Upper lobe of right lung (tissue), 1 donor: Measurements from ENCODE around the gene ANKS3. TPM values are rescaled to one million over a fixed set of nuclear protein-coding genes. Genes with fewer than 3 reads are reported as not detected.

Experiments used
- ATAC-seq: fragments of 200-7000 bp; cut with Tn5 transposase; one replicate; pipeline ENCODE4 v1.9.1; 2020; ENCODE audit warnings: mild to moderate bottlenecking, moderate library complexity
- DNase-seq: peaks from one replicate; pipeline ENCODE4 v3.0.0-alpha.2; 2020
- H3K27ac ChIP-seq: fragments of 200-600 bp; one replicate; pipeline ENCODE4 v1.8.0; 2022
- H3K27me3 ChIP-seq: fragments of 200-600 bp; one replicate; pipeline ENCODE4 v1.8.0; 2022; ENCODE audit warnings: mild to moderate bottlenecking
- H3K36me3 ChIP-seq: fragments of 200-600 bp; one replicate; pipeline ENCODE4 v1.8.0; 2022
- H3K4me1 ChIP-seq: fragments of 200-600 bp; one replicate; pipeline ENCODE4 v1.8.0; 2022
- H3K4me3 ChIP-seq: fragments of 200-600 bp; one replicate; pipeline ENCODE4 v1.8.0; 2022; ENCODE audit warnings: mild to moderate bottlenecking
- H3K9me3 ChIP-seq: fragments of 200-600 bp; one replicate; pipeline ENCODE4 v1.8.0; 2022
- CTCF ChIP-seq: fragments of 200-600 bp; IDR thresholded peaks from one replicate; pipeline ENCODE4 v1.8.0; 2022; ENCODE audit warnings: antibody characterized with exemption
- intact Hi-C: fragments of 100-400 bp; cut with DNase I; formaldehyde crosslinking; loops from one replicate; pipeline ENCODE4 v1.11.0; 2022
- total RNA-seq: library from RNA; stranded (reverse); fragmentation: NEBNext Ultra II Directional; extraction: Animal tissue kit (Norgen Biotek cat#: 25700); gene quantifications from one replicate; pipeline ENCODE4 v1.2.1, GENCODE V29; 2021
- donor health status: DM: no; HTN: yes; CAD: no; lungs with severe emphysema.

ANKS3 gene
- total RNA-seq, 1 donor from 2014 or later: 20.6 TPM

DNA sequence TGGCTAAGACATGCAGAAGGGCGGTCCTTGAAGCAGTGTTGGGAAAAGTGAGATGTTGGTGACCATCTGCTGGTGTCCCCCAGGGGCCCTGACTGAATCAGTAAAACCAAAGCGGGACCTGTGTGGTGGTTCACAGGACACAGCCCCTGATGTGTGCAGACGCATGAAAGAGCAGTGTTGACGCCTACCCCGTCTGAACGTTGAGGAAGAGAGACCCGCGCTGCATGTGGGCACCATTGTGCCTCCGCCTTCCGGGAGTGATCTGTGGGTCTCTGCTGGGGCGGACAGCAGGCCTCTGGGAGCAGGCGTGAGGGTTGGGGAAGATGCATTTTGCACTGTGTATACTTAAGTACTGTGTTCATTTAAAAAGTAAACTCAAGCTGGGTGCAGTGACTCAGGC is 77.8 kb downstream of the ANKS3 start:
- intact Hi-C loops: no loop called here
- Histone ChIP-seq H3K27me3 (no peaks in the 10 kb centered on the region), H3K9me3 (no peaks in the 10 kb centered on the region), H3K27ac (peak overlapping the region; percentile 77), H3K4me3 (no peak overlapping the region), H3K36me3 (peaks cover 75% of the 10 kb centered on the region), H3K4me1 (peaks cover 39% of the 10 kb centered on the region)
- no peak for ATAC-seq
- TF ChIP-seq CTCF: no peak
- DNase-seq: no peak

DNA sequence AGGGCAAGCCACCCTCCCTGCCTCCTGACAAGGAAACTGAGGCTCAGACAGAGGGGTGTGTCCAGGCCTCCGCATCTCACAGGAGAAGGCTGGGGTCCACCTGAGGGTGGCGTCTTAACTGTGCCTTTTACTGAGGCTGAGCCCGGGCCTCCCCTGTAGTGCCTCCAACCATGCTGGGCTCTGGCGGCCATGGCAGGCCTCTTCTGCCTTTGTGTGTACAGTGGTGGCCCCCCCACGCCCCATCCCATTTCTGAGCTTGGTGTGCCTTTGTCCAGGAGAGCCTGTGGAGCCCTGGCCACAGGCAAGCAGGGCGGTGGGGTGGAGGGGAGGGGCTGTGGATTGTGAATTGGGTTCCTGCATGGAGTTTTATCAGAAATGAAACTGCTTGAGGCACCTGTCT is 78.3 kb downstream of the ANKS3 start:
- intact Hi-C loops: no loop called here
- Histone ChIP-seq H3K27me3 (no peaks in the 10 kb centered on the region), H3K9me3 (no peaks in the 10 kb centered on the region), H3K27ac (peak overlapping the region; percentile 77), H3K36me3 (peaks cover 78% of the 10 kb centered on the region), H3K4me1 (peaks cover 35% of the 10 kb centered on the region), H3K4me3 (no peak overlapping the region)
- no peak for TF ChIP-seq CTCF
- no peak for DNase-seq
- ATAC-seq: no peak

DNA sequence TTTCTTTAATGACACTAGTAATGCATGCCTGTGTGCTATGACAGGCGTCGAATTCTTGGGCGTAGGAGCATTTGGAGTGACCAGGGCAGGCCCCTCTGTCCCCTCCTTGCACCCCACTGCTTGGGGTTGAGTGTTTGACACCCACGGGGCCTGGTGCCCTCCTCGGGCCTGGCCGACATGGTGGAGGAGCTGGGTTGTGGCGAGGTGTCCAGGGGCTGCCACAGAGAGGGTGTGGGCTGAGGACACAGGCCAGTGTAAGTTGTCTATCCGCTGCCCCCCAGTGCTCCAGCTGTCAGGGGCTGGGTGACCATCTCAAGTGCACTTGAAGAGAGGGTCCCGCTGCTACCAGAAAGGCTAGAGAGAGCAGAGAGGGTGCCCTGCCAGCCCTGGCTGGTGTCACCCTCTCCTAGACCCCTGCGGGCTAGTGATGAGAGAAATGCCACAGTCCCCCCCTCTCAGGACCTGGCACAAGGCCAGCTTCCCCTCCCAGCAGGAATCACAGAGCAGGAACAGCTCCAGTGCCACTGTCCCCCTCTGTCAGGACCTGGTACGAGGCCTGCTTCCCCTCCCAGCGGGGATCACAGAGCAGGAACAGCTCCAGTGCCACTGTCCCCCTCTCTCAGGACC is 79.0 kb downstream of the ANKS3 start:
- H3K4me3 ChIP-seq: no peak overlapping the region
- H3K27me3 ChIP-seq: no peaks in the 10 kb centered on the region
- H3K9me3 ChIP-seq: no peaks in the 10 kb centered on the region
- peaks cover 83% of the 10 kb centered on the region for H3K36me3 ChIP-seq
- intact Hi-C loops: no loop called here
- peak overlapping the region; percentile 77 for H3K27ac ChIP-seq
- DNase-seq (no peak), ATAC-seq (no peak)
- TF ChIP-seq CTCF: no peak
- peaks cover 31% of the 10 kb centered on the region for H3K4me1 ChIP-seq

DNA sequence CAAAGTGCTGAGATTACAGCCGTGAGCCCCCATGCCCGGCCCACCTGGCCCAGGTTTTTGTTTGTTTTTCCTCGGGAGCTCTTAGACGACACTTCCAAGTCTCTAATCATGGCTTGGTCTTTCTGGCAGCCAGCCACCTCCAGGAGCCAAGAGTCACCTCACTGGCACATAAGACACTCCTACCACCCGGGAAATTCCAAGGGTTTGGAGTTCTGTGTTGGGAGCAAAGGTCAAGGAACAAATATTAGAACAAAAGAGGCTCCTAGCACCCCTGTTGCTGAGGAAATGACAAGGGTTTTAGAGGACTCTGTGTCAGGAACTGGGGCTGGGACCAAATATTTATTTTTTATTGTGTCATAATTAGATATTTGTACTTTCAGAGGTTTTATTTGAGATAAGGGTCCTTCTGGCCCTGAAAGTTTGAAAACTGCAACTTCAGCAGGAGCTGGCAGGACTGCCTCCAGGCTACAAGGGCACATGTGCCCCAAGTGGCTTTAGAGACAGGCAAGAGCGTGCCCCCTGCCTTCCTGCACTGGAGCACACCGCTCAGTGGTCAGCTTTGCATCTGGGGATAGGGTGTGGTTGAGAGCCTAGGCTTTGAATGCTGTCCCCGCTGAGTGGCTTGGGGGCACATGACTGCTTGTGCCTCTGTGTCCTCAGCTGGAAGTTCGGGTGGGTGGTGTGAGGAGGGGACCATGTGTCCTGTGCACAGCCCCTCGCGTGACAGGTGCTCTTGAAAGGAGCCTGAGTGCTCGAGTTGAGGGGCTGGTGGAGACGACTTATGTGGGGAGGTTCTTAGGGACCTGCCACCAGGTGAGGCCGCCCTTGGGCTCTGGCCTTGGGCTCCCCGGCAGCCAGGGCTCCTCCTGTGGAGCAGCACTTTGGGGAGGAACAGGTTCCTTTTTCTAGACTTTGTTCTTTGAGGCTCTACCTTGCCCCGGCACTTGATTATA is 79.8 kb downstream of the ANKS3 start:
- Histone ChIP-seq H3K4me3 (no peak overlapping the region), H3K27me3 (no peaks in the 10 kb centered on the region), H3K27ac (peak overlapping the region; percentile 77), H3K9me3 (no peaks in the 10 kb centered on the region), H3K36me3 (peaks cover 83% of the 10 kb centered on the region), H3K4me1 (peaks cover 29% of the 10 kb centered on the region)
- intact Hi-C loops: no loop called here
- no peak for TF ChIP-seq CTCF
- DNase-seq: peak; percentile 90
- ATAC-seq: peak; percentile 79

DNA sequence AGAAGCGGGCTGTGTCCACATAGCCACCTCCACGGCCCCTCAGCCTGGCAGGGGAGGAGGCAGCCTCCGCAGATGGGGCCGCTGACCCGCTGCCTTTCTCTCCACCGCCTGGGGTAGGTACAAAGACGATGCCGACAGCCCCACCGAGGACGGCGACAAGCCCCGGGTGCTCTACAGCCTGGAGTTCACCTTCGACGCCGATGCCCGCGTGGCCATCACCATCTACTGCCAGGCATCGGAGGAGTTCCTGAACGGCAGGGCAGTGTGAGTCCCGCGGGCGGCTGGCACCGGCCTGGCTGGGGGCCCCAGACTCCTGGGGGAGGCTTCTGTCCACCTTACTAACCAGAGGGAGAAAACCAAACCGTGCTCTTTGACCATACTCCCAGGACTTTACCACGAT is 81.5 kb downstream of the ANKS3 start:
- no peaks in the 10 kb centered on the region for H3K27me3 ChIP-seq
- peak overlapping the region; percentile 77 for H3K27ac ChIP-seq
- no peaks in the 10 kb centered on the region for H3K9me3 ChIP-seq
- DNase-seq: no peak
- H3K4me1 ChIP-seq: peaks cover 29% of the 10 kb centered on the region
- H3K36me3 ChIP-seq: peaks cover 67% of the 10 kb centered on the region
- no peak for TF ChIP-seq CTCF
- intact Hi-C loops: no loop called here
- ATAC-seq: no peak
- H3K4me3 ChIP-seq: no peak overlapping the region
